ENCODE data around the gene HIGD1C.

The HIGD1C gene

DNA sequence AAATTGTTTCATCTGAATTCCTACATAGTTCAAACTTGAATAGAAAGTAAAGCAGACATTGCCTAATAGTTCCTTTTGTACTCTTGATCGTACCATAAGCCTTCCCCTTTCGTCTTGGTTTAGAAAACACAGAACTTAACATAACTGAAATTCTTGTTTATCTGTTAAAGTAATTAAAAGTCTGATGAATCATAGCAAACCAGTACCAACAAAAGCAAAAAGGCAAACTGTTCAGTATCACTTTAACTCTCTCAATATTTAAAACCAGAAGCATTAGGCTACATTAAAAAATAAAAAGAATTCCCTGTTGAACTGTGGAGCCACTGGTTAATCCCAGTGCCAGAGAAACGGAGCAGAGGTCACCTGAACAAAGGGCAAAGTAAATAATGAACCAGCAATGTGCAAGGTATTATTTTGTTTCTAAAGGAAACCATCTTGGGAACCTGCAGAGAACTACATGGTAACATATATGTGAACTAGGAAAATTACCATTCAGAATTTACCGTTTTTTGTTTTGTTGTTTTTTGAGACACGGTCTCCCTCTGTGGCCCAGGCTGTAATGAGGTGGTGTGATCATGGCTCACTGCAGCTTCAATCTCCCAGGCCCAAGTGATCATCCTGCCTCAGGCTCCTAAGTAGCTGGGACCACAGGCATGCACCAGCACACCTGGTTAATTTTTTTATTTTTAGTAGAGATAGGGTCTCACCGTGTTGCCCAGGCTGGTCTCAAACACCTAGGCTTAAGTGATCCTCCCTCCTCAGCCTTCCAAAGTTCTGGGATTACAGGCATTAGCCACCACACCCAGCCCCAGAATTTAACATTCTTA, 17.1 kb upstream of the HIGD1C start:
- Histone ChIP-seq H3K27ac (no peak overlapping the region), H3K27me3 (replicated peaks) (no peaks in the 10 kb centered on the region), H3K36me3 (replicated peaks) (no peaks in the 10 kb centered on the region), H3K4me3 (ENCODE audit: low read depth, low read length) (no peak overlapping the region)
- DNase-seq, result no peak
- in situ Hi-C loops (cut with HindIII; ENCODE audit: low pct_ligation_motif_present, low sequenced_read_pairs), result no loop called here
- TF ChIP-seq, protein P1, sequence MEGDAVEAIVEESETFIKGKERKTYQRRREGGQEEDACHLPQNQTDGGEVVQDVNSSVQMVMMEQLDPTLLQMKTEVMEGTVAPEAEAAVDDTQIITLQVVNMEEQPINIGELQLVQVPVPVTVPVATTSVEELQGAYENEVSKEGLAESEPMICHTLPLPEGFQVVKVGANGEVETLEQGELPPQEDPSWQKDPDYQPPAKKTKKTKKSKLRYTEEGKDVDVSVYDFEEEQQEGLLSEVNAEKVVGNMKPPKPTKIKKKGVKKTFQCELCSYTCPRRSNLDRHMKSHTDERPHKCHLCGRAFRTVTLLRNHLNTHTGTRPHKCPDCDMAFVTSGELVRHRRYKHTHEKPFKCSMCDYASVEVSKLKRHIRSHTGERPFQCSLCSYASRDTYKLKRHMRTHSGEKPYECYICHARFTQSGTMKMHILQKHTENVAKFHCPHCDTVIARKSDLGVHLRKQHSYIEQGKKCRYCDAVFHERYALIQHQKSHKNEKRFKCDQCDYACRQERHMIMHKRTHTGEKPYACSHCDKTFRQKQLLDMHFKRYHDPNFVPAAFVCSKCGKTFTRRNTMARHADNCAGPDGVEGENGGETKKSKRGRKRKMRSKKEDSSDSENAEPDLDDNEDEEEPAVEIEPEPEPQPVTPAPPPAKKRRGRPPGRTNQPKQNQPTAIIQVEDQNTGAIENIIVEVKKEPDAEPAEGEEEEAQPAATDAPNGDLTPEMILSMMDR (IDR thresholded peaks at IDR 0.05; ENCODE audit: low read depth, low read length, missing control alignments), result no peak

DNA sequence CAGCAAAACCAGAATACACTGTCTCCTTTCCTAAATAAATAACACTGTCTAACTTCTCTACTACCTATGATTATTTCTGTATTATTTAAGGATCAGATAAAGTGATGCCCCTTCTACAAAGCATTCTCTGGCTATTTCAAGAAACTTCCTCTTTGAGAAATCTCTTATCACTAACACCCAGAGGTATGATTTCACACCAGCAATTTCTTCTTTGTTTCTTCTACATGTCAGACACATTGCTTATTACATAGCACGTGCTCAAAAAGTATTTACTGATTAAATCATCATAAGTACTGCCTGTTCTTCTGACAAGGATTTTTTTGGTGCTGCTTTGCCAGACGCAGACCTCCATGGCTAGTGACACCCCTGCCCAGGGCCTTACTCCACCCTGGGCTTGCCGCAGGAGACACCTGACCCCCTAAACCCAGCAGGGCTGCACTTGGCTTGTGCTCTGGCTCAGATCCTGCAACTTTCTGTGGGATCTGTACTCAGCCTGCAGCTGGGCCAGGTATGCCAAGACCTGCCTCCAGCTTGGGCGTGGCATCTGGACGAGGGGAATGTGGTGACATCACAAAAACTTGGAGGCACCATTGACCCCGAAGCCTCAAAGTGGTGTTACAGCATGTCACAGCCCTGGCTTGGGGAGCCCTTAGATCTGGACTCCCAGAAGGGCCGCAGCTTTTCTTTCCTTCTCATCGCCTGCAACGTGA, 15.4 kb upstream of the HIGD1C start:
- Histone ChIP-seq H3K4me3 (ENCODE audit: low read depth, low read length) (no peak overlapping the region), H3K27me3 (replicated peaks) (no peaks in the 10 kb centered on the region), H3K36me3 (replicated peaks) (no peaks in the 10 kb centered on the region), H3K27ac (no peak overlapping the region)
- no peak for DNase-seq
- TF ChIP-seq, protein P1 (IDR thresholded peaks at IDR 0.05; ENCODE audit: low read depth, low read length, missing control alignments), result no peak
- in situ Hi-C loops (cut with HindIII; ENCODE audit: low pct_ligation_motif_present, low sequenced_read_pairs), result no loop called here

DNA sequence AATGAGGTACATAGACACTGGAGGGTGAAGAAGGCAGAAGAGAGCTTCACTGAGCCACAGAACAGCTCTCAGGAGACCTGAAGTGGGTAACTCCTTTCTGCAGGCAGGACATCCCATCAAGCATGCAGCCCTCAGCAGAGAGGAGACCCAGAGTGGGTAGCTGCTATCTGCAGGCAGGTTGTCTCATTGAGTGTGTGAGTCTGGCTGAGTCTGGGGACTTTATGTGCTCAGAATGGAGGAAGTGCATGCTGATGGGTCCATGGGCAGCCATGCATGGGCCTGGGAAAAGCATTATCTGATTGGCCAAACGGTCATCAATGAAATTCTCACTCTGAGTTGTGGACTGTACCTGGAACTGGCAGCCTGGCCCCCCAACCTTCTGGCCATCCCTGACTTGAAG, 14.7 kb upstream of the HIGD1C start:
- in situ Hi-C loops (cut with HindIII; ENCODE audit: low pct_ligation_motif_present, low sequenced_read_pairs), result no loop called here
- no peak for DNase-seq
- no peak overlapping the region for H3K27ac ChIP-seq

DNA sequence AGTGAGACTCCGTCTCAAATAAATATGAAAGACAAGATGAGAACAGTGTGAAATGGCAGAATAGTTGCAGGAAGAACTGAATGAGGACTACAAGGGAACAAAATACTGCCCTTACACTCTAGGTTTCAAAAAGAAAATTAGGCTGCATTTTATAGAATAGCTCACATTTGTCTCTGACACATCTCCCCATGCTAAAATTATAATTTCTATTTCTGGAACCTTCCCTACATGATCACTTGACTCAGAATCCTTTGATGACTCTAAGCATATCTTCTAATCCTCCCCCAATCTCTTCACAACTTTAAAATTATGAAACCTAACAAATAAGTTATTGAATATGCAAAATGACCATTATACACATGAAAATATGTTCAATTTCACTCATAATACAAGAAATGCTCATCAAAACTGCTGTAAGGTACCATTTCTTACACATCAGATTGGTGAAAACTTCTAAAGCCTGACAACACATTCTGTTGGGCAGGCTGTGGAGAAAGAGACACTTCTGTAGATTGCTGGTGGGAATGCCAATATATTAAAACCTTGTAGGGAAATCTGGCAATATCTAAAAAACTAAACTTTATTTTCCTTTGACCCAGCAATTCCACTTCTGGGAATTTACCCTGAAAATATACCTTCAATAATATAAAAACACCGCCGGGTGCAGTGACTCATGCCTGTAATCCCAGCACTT, 4.3 kb upstream of the HIGD1C start:
- H3K36me3 ChIP-seq (replicated peaks), result no peaks in the 10 kb centered on the region
- in situ Hi-C loops (cut with HindIII; ENCODE audit: low pct_ligation_motif_present, low sequenced_read_pairs), result no loop called here

More for the DNA sequence above, 14.7 kb upstream of the HIGD1C start:
- Histone ChIP-seq H3K27me3 (replicated peaks) (no peaks in the 10 kb centered on the region), H3K36me3 (replicated peaks) (no peaks in the 10 kb centered on the region), H3K4me3 (ENCODE audit: low read depth, low read length) (no peak overlapping the region)
- TF ChIP-seq, protein P1 (IDR thresholded peaks at IDR 0.05; ENCODE audit: low read depth, low read length, missing control alignments), result no peak

DNA sequence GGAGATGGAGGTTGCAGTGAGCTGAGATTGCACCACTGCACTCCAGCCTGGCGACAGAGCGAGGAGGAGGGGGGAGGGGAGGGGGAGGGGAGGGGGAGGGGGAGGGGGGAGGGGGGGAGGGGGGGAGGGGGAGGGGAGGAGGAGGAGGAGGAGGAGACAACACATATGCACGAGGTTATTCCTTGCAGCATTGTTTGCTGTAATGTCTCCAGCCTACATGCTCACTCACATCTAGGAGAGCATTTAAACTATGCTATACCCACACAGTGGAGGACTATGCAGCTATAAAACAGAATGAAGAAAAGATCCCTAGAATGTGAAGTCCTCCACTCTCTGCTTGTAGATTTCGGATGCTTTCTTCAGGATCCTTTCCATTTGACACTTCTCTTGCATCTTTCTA, 3.5 kb upstream of the HIGD1C start:
- Histone ChIP-seq H3K27me3 (replicated peaks) (no peaks in the 10 kb centered on the region), H3K4me3 (ENCODE audit: low read depth, low read length) (no peak overlapping the region), H3K27ac (no peak overlapping the region), H3K36me3 (replicated peaks) (no peaks in the 10 kb centered on the region)
- DNase-seq, result no peak
- in situ Hi-C loops (cut with HindIII; ENCODE audit: low pct_ligation_motif_present, low sequenced_read_pairs), result no loop called here
- TF ChIP-seq, protein P1 (IDR thresholded peaks at IDR 0.05; ENCODE audit: low read depth, low read length, missing control alignments), result no peak

More for the DNA sequence above, 4.3 kb upstream of the HIGD1C start:
- Histone ChIP-seq H3K27ac (no peak overlapping the region), H3K27me3 (replicated peaks) (no peaks in the 10 kb centered on the region), H3K4me3 (ENCODE audit: low read depth, low read length) (no peak overlapping the region)
- DNase-seq, result no peak
- TF ChIP-seq, protein P1 (IDR thresholded peaks at IDR 0.05; ENCODE audit: low read depth, low read length, missing control alignments), result no peak
